GM12892 (cell line): ENCODE results near the gene KLHDC10.

Experiments
- POLR2AphosphoS5 ChIP-seq: IDR thresholded peaks from 2 replicates; pipeline ENCODE4 v1.6.1; 2011; ENCODE audit warnings: low read depth, low read length, control low read depth
- TAF1 ChIP-seq: IDR thresholded peaks from 2 replicates; pipeline ENCODE4 v1.6.1; 2011; ENCODE audit warnings: low read depth, mild to moderate bottlenecking, control low read depth, low read length, borderline replicate concordance

DNA sequence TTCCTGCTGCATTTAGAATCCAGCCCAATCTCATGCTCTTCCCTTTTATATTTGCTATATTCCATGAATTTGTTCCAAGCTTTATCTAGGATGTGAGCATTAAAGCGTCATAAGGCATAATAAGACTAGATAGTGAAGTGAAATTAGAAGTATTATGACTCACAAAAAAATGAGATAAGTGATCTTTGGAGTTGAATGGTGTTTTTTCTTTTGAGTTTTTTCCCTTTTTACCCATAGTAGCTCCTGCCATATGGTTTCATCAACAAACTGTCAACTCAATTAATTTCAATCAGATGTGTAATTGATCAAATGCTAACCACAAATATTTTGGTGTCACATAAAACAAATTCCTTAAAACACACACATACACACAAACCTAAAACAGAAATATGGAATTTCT is 17.0 kb downstream of the KLHDC10 start:
- no peak for TF ChIP-seq POLR2AphosphoS5
- TF ChIP-seq TAF1: no peak
